Measurements from ENCODE around the gene RNU6-9.

Gene RNU6-9

DNA sequence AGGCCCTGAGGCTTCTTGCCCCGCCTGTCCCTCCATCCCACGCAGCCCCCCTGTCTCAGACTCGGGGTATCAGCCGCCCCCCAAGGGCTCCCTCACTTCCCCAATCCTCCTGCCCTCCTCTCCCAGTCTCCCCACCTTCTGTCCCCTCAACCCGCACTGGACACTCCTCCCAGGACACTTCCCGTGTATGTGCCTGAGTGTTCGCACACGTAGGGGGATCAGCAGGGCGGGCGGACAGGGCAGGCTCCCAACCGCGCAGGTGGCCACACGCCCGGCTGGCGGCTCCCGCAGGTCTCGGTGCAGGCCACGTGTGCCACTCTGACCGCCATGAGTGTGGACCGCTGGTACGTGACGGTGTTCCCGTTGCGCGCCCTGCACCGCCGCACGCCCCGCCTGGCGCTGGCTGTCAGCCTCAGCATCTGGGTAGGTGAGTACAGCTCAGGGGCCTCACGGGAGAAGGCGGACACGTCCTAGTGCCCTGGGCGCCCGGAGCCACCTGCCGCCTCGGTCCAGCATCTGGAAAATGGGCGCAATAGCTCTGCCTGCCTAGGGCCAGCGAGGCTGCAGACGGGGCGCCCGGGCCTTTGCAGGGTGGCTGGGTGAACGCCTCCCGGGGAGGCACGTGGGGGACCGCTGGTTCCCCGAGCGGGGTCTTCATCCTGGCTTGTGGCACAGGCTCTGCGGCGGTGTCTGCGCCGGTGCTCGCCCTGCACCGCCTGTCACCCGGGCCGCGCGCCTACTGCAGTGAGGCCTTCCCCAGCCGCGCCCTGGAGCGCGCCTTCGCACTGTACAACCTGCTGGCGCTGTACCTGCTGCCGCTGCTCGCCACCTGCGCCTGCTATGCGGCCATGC, 26.1 kb downstream of the RNU6-9 start:
- no peaks in the 10 kb centered on the region for H3K36me3 ChIP-seq (ENCODE audit: control insufficient read depth in 1 of 2, insufficient read depth in 2 of 2, low read length in 2 of 2)
- peaks cover 0 to 17% of the 10 kb centered on the region in 2 donors for H3K4me1 ChIP-seq (ENCODE audit: control insufficient read depth in 1 of 2, insufficient read depth in 2 of 2, low read length in 2 of 2)
- no peaks in the 10 kb centered on the region for H3K9me3 ChIP-seq (ENCODE audit: control insufficient read depth in 1 of 2, low read length in 2 of 2)
- no peak overlapping the region for H3K27ac ChIP-seq (ENCODE audit: low read depth, low read length)
- no peak overlapping the region for H3K9ac ChIP-seq (ENCODE audit: low read depth in 1 of 2, low read length in 2 of 2)
- no peak overlapping the region for H3K4me3 ChIP-seq (ENCODE audit: low read depth in 1 of 2, low read length in 2 of 2)
- H3K27me3 ChIP-seq (ENCODE audit: control insufficient read depth in 1 of 2, insufficient read depth in 2 of 2, low read length in 2 of 2) = peaks cover 30% of the 10 kb centered on the region in 2 donors

DNA sequence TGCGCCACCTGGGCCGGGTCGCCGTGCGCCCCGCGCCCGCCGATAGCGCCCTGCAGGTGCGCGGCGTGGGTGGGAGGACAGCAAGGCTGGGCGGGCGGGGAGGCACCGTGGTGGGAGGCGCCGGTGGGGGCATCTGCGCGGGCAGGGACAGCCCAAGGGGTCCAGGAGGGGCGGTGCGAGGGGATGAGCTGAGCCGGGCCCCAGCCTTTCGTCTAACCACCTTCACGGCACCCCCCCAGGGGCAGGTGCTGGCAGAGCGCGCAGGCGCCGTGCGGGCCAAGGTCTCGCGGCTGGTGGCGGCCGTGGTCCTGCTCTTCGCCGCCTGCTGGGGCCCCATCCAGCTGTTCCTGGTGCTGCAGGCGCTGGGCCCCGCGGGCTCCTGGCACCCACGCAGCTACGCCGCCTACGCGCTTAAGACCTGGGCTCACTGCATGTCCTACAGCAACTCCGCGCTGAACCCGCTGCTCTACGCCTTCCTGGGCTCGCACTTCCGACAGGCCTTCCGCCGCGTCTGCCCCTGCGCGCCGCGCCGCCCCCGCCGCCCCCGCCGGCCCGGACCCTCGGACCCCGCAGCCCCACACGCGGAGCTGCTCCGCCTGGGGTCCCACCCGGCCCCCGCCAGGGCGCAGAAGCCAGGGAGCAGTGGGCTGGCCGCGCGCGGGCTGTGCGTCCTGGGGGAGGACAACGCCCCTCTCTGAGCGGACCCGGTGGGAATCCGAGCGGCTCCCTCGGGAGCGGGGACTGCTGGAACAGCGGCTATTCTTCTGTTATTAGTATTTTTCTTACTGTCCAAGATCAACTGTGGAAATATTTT, 27.0 kb downstream of the RNU6-9 start:
- H3K27me3 ChIP-seq (ENCODE audit: control insufficient read depth in 1 of 2, insufficient read depth in 2 of 2, low read length in 2 of 2) = peaks cover 30% of the 10 kb centered on the region in 2 donors
- peak overlapping the region in 1 of 2 donors; percentile 54 for H3K4me3 ChIP-seq (ENCODE audit: low read depth in 1 of 2, low read length in 2 of 2)
- H3K9ac ChIP-seq (ENCODE audit: low read depth in 1 of 2, low read length in 2 of 2) = no peak overlapping the region
- no peaks in the 10 kb centered on the region for H3K9me3 ChIP-seq (ENCODE audit: control insufficient read depth in 1 of 2, low read length in 2 of 2)
- H3K36me3 ChIP-seq (ENCODE audit: control insufficient read depth in 1 of 2, insufficient read depth in 2 of 2, low read length in 2 of 2) = no peaks in the 10 kb centered on the region
- H3K27ac ChIP-seq (ENCODE audit: low read depth, low read length) = no peak overlapping the region
- H3K4me1 ChIP-seq (ENCODE audit: control insufficient read depth in 1 of 2, insufficient read depth in 2 of 2, low read length in 2 of 2) = peaks cover 0 to 22% of the 10 kb centered on the region in 2 donors

DNA sequence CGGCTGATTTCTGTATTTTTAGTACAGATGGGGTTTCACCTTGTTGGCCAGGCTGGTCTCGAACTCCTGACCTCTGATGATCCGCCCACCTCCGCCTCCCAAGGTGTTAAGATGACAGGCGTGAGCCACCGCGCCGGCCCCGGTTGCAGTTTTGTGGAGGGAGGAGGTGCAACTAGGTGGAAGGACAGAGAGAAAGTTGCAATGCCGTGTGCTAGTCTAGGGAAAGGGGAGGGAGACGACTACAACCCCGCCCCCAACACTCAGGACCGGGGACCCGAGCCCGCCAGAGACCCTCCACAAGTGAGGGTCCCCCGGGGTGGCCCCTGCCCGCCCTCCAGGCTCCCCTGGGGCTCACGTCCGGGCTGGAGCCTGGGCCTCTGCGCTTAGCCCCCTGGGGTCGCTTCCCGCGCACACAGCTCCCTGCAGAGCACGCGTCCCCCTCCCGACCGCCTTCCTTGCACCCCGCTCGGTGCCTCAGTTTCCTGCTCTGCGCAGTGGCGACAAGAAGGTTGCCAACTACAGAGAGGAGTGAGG, 31.3 kb downstream of the RNU6-9 start:
- no peaks in the 10 kb centered on the region for H3K36me3 ChIP-seq (ENCODE audit: control insufficient read depth in 1 of 2, insufficient read depth in 2 of 2, low read length in 2 of 2)
- H3K4me1 ChIP-seq (ENCODE audit: control insufficient read depth in 1 of 2, insufficient read depth in 2 of 2, low read length in 2 of 2) = peaks cover 0 to 11% of the 10 kb centered on the region in 2 donors
- H3K27ac ChIP-seq (ENCODE audit: low read depth, low read length) = no peak overlapping the region
- no peaks in the 10 kb centered on the region for H3K9me3 ChIP-seq (ENCODE audit: control insufficient read depth in 1 of 2, low read length in 2 of 2)
- H3K9ac ChIP-seq (ENCODE audit: low read depth in 1 of 2, low read length in 2 of 2) = peak overlapping the region; percentile 49 to 54
- peaks cover 6 to 9% of the 10 kb centered on the region in 2 donors for H3K27me3 ChIP-seq (ENCODE audit: control insufficient read depth in 1 of 2, insufficient read depth in 2 of 2, low read length in 2 of 2)
- peak overlapping the region; percentile 69 to 80 for H3K4me3 ChIP-seq (ENCODE audit: low read depth in 1 of 2, low read length in 2 of 2)

DNA sequence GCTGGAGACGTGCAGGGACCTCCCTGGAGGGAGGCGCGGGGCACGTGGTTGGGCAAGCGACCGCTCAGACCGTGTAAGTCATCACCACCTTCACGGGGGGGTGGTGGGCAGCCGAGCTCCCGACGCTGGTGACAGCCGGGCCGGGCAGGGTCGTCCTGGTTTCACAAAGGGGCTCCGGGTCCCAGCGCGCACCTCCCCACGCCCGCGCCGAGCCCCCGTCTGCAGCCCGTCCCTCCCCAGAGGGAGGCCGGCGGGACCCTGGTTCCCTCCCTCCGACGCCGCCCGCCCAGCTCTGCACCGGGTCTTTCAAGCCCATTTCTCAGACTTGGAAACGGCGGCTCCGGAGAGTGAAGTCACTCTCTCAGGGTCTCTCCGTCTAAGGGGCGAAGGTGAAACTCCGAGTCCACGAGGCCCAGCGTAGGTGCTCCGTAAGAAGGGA, 31.8 kb downstream of the RNU6-9 start:
- Histone ChIP-seq H3K27me3 (ENCODE audit: control insufficient read depth in 1 of 2, insufficient read depth in 2 of 2, low read length in 2 of 2) (peaks cover 3 to 6% of the 10 kb centered on the region in 2 donors), H3K4me1 (ENCODE audit: control insufficient read depth in 1 of 2, insufficient read depth in 2 of 2, low read length in 2 of 2) (peaks cover 0 to 7% of the 10 kb centered on the region in 2 donors), H3K36me3 (ENCODE audit: control insufficient read depth in 1 of 2, insufficient read depth in 2 of 2, low read length in 2 of 2) (no peaks in the 10 kb centered on the region), H3K4me3 (ENCODE audit: low read depth in 1 of 2, low read length in 2 of 2) (peak overlapping the region; percentile 69 to 80), H3K9me3 (ENCODE audit: control insufficient read depth in 1 of 2, low read length in 2 of 2) (no peaks in the 10 kb centered on the region), H3K9ac (ENCODE audit: low read depth in 1 of 2, low read length in 2 of 2) (peak overlapping the region; percentile 49 to 54), H3K27ac (ENCODE audit: low read depth, low read length) (peak overlapping the region; percentile 25)

DNA sequence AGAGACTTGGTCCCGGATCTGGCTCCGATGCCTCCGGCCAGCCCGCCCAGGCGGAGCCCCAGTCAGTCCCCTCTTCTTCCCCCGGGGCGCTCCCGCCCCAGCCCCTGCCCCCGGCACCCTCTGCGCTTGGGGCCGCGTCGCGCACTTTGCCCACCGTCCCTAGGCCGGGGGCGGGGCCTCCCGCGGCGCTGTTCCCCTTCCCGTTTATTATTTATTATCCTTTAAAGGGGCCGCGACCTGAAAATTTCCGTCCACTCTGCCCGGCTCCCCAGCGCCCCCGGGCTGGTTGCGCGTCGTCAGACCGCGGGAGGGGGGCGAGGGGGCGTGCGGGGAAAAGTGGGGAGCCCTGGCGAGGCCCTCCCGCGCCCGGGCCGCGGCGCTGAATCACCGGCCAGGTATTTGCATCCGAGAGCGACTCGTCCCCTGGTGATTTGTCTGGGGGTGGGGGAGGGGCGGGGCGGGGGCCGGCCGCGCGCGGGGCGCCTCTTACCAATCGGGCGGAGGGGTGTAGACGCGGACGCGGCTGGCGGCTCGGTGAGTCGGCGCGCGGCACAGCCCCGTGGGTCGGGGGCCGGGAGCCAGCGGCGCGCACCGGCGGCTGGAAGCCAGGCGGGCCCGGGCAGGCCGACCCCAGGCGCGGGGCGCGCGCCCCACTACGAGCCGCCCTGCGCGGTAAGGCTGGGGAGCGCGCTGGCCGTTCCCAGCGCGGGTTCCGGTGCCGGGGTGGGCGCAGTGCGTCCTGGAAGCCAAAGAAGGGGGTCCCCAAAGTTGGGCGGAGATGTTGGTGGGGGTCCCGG, 32.4 kb downstream of the RNU6-9 start, which contains the start of gene ARID3A:
Gene ARID3A (plus strand): TSS at position 510 of the 797 bp plus-strand sequence. CDS start 3,494 bp downstream, outside the sequence.
- Histone ChIP-seq H3K4me1 (ENCODE audit: control insufficient read depth in 1 of 2, insufficient read depth in 2 of 2, low read length in 2 of 2) (peaks cover 0 to 6% of the 10 kb centered on the region in 2 donors), H3K9ac (ENCODE audit: low read depth in 1 of 2, low read length in 2 of 2) (peak within 1 kb of the TSS; percentile 51 to 70), H3K9me3 (ENCODE audit: control insufficient read depth in 1 of 2, low read length in 2 of 2) (no peaks in the 10 kb centered on the region), H3K27ac (ENCODE audit: low read depth, low read length) (peak within 1 kb of the TSS; percentile 32), H3K27me3 (ENCODE audit: control insufficient read depth in 1 of 2, insufficient read depth in 2 of 2, low read length in 2 of 2) (peaks cover 0 to 5% of the 10 kb centered on the region in 2 donors), H3K4me3 (ENCODE audit: low read depth in 1 of 2, low read length in 2 of 2) (peak within 1 kb of the TSS; percentile 69 to 80), H3K36me3 (ENCODE audit: control insufficient read depth in 1 of 2, insufficient read depth in 2 of 2, low read length in 2 of 2) (no peaks in the 10 kb centered on the region)

DNA sequence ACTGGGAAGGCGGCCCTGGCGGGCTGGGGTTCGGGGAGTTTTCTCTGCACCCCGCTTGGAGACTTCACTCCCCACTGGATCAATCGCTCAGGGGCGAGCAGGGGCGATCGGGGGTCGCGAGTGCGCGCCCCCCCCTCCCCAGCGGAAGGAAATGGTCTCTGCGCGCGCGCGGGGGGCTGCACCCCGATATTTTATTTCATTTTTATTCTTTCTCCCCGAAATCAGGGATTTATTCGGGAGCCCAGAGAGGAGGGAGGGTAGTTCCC, 33.0 kb downstream of the RNU6-9 start:
- Histone ChIP-seq H3K4me3 (ENCODE audit: low read depth in 1 of 2, low read length in 2 of 2) (peak overlapping the region; percentile 69 to 80), H3K9ac (ENCODE audit: low read depth in 1 of 2, low read length in 2 of 2) (peak overlapping the region; percentile 51 to 70), H3K27me3 (ENCODE audit: control insufficient read depth in 1 of 2, insufficient read depth in 2 of 2, low read length in 2 of 2) (peaks cover 0 to 1% of the 10 kb centered on the region in 2 donors), H3K9me3 (ENCODE audit: control insufficient read depth in 1 of 2, low read length in 2 of 2) (no peaks in the 10 kb centered on the region), H3K27ac (ENCODE audit: low read depth, low read length) (peak overlapping the region; percentile 32), H3K4me1 (ENCODE audit: control insufficient read depth in 1 of 2, insufficient read depth in 2 of 2, low read length in 2 of 2) (peaks cover 0 to 6% of the 10 kb centered on the region in 2 donors), H3K36me3 (ENCODE audit: control insufficient read depth in 1 of 2, insufficient read depth in 2 of 2, low read length in 2 of 2) (no peaks in the 10 kb centered on the region)

DNA sequence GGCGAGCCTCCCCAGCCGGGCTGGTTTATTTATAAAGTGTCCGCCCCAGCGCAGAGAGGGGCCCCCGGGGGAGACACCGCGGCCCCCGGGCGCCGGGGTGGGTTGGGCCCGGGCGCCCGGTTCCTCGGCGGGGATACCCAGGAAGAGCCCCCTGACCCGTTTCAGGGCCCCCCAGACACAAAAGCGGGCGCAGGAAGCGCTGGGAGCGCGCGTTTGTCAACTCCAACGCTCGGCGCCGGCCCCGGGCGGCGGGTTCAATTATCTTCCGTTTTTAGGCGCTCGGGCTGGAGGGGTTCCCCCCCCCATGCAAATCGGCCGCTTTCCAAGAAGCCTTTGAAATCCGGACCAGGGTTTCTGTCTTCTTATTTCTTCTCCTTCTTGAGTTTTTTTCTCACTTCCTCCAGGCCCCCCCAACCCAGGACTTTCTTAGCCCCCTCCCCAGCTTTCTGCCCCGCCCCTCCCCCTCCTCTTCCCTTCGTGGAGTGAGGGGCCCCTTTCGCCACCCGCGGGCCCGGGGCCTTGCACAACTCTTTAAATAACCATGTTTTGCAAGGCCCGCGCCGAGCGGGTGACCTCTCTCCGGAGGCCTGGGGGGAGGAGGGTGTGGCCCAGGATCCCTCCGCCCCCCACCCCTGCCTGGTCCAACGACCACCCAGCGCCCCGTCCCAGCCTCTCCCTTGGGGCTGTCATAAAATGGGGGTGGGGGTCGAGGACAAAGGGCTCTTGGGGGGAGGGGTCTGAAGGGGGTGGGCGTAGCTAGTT, 33.5 kb downstream of the RNU6-9 start:
- Histone ChIP-seq H3K27me3 (ENCODE audit: control insufficient read depth in 1 of 2, insufficient read depth in 2 of 2, low read length in 2 of 2) (no peaks in the 10 kb centered on the region), H3K27ac (ENCODE audit: low read depth, low read length) (peak overlapping the region; percentile 3), H3K9me3 (ENCODE audit: control insufficient read depth in 1 of 2, low read length in 2 of 2) (no peaks in the 10 kb centered on the region)

DNA sequence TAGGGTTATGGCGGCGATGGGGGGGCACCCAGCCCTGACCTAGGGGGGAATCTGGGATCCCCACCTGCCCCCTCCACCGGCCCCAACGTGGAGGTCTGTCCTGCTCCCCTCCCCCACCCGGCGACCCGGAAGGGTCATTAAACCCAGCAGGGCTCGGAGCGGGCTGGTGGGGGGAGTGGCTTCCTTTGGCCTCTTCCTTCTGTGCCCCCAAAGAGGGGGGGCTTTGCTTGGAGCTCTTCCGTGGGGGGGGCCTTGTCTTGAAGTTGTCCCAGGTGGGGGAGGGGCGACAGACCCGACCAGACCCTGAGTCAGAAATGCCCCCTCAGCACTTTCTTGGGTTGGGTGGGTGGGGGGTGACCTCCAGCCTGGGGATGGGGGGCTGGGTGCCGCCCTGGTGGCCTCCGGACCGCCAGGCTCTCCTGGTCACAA, 34.1 kb downstream of the RNU6-9 start:
- Histone ChIP-seq H3K27ac (ENCODE audit: low read depth, low read length) (peak overlapping the region; percentile 42), H3K9ac (ENCODE audit: low read depth in 1 of 2, low read length in 2 of 2) (peak overlapping the region in 1 of 2 donors; percentile 70), H3K9me3 (ENCODE audit: control insufficient read depth in 1 of 2, low read length in 2 of 2) (no peaks in the 10 kb centered on the region), H3K4me3 (ENCODE audit: low read depth in 1 of 2, low read length in 2 of 2) (peak overlapping the region in 1 of 2 donors; percentile 80), H3K4me1 (ENCODE audit: control insufficient read depth in 1 of 2, insufficient read depth in 2 of 2, low read length in 2 of 2) (peaks cover 0 to 7% of the 10 kb centered on the region in 2 donors), H3K27me3 (ENCODE audit: control insufficient read depth in 1 of 2, insufficient read depth in 2 of 2, low read length in 2 of 2) (no peaks in the 10 kb centered on the region), H3K36me3 (ENCODE audit: control insufficient read depth in 1 of 2, insufficient read depth in 2 of 2, low read length in 2 of 2) (no peaks in the 10 kb centered on the region)

More for the DNA sequence above, 33.5 kb downstream of the RNU6-9 start:
- Histone ChIP-seq H3K36me3 (ENCODE audit: control insufficient read depth in 1 of 2, insufficient read depth in 2 of 2, low read length in 2 of 2) (no peaks in the 10 kb centered on the region), H3K4me1 (ENCODE audit: control insufficient read depth in 1 of 2, insufficient read depth in 2 of 2, low read length in 2 of 2) (peaks cover 0 to 6% of the 10 kb centered on the region in 2 donors), H3K9ac (ENCODE audit: low read depth in 1 of 2, low read length in 2 of 2) (peak overlapping the region in 1 of 2 donors; percentile 70), H3K4me3 (ENCODE audit: low read depth in 1 of 2, low read length in 2 of 2) (peak overlapping the region; percentile 69 to 80)
